GM10847 (cell line): ENCODE measurements around the gene YPEL5.

Source experiments
- POLR2A ChIP-seq: IDR thresholded peaks from 2 replicates; pipeline ENCODE4 v1.6.1; 2011; ENCODE audit not compliant: insufficient read length; ENCODE audit errors: extremely low read depth

YPEL5 gene

DNA sequence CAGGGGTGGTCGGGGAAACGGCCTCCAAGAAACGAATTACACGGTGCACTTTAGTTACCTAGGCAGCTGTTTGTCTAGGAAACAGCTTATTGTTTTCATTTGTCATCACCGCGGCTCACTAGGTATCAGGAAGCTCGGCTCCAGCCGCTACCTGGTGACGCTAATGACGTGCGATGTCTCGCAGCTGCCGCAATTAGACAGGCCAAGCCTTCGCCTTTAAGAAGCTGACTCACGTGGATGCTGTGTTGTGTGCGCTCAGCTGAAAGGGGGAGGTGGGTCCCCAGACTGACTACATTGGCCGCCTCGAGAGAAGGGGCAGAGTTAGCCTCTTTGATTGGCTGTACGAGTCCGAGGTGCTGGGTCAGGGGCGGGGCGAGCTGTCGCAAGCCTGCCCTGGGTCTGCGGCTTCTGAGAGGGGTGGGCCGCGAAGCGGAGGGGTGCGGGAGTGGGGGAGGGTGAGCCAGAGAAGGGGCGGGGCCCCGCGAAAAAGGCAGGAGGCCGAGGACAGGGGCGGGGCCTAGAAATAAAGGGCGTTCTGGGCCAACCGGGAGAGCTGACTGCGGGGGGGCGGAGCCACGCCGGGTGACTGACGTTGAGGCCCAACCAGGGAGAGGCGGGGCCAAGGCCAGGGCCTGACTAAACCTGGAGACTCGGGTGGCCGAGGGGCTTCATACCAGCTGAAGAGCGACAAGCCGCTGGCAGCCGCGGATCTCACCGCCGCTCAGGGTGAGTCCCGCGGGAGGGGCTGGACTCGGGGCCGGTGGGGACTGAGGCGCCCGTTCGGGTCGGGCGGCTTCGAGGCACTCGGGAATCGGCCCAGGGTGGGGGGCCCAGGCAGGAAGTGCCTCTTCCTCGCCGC lies at the start of gene YPEL5:
Gene YPEL5 (plus strand): TSS at position 671 of the 859 bp plus-strand sequence. CDS start 9,645 bp downstream, outside the sequence.
- TF ChIP-seq POLR2A: peak; percentile 27

DNA sequence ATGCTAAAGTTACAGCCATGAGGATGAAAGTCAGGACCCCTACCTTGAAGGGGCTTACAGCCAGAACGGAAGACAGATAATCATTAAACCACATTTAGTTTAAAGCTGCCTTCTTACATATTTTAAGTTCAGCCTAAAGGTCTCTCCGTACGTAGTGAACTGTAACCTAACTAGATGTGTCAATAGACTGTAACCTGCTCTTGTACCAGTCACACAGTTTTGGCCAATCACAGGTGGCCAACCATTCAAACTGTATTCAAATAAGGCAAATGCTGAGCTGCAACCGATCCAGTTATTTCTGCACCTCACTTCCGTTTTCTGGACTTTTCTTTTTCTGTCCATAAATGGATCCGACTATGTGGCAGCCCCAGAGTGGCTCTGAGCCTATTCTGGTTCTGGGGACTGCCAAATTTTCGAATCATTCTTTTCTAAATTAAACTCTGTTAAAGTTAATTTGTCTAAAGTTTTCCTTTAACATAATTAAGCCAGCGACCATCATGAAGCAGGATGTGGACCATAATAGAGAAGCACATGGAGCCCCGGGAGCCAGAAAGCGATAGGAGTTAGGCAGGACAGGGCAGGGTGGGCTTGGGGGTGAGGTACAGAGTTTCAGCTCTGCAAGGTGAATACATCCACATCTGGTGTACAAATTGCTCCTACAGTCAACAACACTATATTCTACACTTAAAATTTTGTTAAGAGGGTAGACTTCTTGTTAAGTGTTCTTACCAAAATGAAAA lies 48.4 kb upstream of the YPEL5 start:
- no peak for TF ChIP-seq POLR2A

DNA sequence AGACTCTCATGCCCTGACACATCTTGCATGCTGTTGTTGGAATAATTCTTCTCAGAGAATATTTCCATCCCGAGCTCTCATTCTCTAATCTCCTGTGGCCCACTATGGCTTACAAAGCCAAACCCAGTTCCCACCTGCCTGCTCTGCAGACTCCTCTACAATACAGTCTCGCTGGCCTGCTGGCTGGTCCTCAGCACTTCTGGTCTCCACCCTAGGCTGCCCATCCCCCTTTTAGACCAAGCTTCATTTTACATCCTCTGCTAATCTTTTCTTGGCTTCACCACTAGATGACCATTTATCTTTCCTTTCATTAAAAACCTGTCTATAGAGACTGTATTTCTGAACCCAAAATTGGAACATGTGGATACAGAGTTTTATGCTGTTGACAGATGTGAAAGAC lies 42.5 kb upstream of the YPEL5 start:
- TF ChIP-seq POLR2A: no peak

DNA sequence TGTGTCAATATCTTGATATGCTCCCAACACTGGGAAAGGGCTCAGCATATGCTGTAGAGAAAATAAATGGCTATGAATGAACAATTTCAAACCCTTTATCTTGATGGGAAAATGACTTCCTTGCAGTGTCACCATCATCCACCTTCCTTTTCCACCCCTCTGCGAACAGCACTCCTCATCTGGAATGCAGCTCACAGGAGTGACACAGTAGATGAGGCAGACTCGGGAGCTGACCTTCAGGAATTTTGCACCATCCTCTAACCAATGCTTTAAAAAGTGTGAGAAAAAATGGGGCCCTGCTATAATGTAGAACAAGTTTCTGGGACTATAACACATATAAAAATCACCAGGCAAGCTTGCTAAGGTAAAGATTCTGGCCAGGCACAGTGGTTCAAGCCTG lies 41.3 kb upstream of the YPEL5 start:
- TF ChIP-seq POLR2A: no peak

DNA sequence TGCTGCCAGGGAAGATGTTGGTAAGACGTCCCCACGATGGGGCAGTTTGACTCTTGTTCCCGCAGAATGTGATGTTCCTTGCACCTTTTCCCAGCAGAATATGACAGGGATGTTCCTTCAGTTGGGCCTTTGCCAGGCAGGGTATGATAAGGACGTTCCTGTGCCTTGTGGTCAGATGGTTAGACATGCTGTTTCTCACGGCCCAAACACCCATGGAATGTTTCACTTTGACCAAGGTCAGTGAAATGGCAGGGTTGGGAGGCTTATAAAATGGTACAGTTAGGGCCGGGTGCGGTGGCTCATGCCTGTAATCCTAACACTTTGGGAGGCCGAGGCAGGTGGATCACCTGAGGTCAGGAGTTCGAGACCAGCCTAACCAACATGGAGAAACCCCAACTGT lies 40.3 kb upstream of the YPEL5 start:
- no peak for TF ChIP-seq POLR2A

DNA sequence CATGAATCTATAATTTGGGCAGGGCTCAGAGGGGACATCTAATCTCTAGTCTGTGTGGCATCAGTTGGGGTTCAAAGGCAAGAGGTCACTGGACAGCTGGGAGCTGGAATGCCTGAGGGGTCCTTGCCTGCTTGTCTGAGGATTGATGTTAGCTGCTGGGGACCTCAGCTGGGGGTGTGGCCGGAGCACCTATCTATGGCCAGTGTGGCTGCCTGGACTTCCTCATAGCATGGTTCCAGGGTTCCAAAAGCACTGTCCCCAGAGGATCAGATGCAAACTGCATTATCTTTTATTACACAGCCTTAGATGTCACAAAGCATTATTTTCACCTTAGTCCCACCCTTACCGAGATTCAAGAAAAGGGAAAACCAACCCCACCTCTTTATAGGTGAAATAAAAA lies 38.6 kb upstream of the YPEL5 start:
- TF ChIP-seq POLR2A: no peak

DNA sequence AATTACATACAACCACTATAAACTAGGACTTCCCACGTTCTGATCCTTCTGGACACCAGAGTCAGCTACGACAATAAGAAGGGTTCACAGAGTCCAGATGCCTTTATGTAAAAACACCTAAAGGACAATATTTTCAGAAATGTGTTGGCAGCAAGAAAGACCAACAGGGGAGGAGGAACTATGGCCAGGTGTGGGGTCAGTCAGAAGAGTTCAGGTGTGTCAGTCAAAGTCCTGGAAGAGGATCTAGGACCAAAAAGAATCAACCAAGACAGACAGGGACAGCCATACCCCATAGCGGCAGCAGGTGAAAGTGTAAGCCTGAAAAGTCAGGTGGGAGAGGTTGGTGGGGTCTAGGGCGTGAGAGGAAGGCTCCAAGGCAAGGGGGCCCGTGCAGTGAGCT lies 38.0 kb upstream of the YPEL5 start:
- TF ChIP-seq POLR2A: no peak

DNA sequence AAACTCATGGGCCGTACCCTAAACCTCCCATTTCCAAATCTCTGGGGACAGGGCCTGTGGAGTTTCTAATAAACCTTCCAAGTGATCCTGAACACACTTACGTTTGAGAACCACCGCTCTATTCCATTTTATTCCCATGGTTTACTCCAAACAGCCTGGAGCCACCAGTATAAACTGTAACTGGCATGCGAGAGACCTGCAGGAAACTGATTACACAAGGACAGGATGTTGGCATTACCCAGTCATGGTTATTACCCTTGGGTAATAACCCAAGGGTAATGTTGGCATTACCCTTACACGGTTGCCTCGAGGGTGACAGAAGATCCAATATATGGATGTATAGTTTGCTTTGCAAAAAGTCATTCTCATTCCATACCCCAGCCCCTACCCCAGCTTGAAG lies 37.0 kb upstream of the YPEL5 start:
- TF ChIP-seq POLR2A: no peak

DNA sequence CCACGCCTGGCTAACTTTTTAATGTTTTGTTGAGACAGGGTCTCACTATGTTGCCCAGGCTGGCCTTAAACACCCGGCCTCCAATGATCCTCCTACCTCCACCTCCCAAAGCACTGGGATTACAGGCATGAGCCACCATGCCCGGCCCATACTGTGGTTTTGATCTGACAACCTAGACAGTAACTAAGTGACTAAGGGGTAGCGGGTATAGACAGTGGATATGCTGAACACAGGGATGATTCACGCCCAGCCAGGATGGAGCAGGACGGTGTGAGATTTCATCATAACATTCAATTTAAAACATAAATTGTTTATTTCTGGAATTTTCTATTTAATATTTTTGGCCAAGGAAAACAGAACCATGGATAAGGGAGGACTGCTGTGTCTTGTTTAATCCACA lies 36.0 kb upstream of the YPEL5 start:
- TF ChIP-seq POLR2A: no peak

DNA sequence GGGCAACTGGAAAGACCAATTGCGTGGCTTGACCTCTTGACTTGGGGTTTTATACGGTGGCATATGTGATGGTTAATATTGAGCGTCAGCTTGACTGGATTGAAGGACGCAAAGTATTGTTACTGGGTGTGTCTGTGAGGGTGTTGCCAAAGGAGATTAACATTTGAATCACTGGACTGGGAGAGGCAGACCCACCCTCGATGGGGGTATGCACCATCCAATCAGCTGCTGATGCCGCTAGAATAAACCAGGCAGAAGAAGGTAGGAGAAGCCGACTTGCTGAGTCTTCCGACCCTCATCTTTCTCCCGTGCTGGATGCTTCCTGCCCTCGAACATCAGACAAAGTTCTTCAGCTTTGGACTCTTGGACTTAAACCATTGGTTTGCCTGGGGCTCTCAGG lies 34.2 kb upstream of the YPEL5 start:
- no peak for TF ChIP-seq POLR2A

DNA sequence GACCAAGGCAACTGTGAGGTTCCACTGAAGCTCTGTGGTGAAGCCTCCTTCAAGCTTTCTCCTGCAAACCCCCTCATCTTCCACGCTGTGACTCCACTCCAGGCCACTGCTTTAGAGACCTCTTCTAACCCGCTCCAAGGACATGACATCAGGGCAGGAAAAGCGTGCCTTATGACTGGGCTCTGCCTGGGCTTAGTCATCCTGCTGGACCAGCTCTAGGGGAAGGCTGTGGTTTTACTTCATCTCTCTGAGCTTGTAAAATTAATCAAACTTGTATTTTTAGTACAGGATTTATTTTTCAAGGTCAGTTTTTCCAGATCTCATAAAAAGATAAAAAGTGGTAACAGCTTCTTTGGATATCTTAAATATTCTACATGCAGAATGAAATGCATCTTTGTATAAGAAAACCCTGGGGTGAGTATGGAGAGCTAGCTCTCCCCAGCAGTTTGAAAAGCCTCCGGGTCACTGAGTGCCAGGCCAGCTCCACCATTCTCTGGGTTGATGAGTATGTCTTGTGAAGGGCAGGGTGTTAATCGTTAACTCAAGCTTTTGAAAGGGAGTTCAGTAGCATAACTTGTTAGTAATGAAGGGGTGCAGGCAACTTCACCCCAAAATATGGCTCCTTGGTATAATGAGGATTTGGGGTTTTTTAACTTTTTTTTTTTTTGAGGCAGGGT lies 33.1 kb upstream of the YPEL5 start:
- no peak for TF ChIP-seq POLR2A

DNA sequence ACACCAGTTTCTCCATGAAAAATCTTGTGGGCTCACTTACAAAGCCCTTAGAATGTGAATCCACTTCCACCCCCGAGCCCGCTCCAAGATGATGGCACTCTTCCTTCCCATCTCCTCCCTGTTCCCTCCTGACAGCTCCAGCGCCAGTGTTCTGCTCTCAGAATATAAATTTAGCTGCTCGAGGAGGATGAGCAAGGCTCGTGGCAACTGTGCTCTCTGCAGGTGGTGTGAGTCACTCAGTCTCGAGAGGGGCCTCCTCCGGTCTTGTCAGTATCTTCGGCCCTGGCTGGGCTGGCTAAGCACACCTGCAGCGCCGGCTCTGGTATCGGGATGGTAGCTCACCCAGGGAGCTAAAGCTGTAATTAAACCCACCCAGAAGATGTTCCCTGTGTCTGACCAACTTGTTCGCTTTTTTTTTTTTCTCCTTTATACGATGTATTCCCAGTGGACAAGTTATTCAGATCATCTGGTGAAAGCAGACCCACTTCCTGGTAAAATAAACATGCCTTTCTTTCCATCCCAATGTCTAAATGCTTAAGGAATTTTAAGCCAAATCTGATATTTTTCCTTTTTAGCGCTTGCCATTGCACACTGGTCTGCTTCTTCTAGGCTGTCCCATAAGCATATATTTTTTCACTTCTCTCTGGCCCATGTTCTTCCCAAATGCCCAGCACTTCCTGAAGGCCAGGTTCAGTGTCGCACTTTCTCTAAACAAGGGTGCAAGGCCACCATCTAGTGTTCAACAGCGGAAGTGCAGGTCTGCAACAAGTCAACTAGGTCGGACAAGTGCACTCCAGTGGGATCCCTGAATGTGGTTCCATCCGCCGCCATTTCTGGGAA lies 31.4 kb upstream of the YPEL5 start:
- no peak for TF ChIP-seq POLR2A

DNA sequence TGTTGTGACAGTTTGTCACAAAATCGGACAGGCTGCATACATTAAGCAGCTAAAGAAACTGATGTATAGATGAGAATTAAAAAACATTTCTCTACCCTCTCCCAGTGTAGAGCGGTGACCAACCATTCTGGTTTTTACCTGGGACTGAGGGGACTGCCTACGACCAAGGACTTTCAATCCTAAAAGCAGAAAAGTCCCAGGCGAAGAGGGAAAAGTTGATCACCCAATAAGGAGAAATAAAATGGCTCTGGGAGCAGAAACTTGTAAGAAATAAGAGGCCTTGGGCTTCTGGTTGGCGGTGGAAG lies 30.9 kb upstream of the YPEL5 start:
- no peak for TF ChIP-seq POLR2A

DNA sequence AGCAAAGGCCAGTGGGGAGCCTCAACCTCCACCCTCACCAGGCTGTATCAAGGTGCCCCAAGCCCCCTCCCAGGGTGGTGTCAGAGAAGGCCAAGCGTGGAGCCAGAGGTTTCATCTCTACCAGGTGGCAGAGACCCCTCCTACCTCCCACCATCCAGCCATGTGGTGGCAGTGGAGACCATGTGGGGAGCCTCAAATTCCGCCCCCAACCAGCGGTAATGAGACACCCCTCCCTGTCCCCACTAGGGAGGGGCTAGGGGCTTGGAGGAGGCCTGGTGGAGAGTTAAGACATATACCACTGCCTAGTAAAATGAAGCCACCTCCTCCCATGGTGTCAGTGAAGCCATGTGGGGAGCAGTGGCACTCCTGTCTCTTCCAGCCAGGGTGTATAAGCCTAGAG lies 24.4 kb upstream of the YPEL5 start:
- no peak for TF ChIP-seq POLR2A

DNA sequence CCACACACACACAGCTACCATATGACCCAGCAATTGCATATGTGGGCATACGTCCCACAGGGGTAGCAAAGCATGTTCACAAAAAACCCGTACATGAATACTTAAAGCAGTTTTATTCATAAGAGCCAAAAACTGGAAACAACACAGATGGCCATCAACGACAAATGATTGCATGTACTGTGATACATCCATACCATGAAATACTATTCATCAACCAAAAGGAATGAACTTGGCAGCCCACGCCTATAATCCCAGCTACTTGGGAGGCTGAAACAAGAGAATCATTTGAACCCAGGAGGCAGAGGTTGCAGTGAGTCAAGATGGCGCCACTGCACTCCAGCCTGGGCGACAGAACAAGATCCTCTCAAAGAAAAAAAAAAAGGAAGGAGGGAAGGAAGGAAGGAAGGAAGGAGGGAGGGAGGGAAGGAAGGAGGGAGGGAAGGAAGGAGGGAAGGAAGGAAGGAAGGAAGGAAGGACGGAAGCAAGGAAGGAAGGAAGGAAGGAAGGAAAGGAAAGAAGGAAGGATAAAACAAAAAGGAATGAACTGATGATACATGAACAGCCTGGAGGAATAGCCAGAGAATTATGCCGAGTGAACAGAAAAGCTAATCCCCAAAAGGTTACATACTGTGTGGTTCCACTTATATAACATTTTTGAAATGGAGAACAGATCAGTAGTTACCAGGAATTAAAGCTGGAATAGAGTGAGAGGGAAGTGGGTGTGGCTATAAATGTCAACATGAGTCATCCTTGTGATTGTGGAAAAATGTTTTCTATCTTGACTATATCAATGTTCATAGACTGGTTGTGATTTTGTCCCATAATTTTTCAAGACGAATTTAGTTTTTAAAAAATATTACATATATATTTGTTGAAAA lies 19.6 kb upstream of the YPEL5 start:
- no peak for TF ChIP-seq POLR2A

DNA sequence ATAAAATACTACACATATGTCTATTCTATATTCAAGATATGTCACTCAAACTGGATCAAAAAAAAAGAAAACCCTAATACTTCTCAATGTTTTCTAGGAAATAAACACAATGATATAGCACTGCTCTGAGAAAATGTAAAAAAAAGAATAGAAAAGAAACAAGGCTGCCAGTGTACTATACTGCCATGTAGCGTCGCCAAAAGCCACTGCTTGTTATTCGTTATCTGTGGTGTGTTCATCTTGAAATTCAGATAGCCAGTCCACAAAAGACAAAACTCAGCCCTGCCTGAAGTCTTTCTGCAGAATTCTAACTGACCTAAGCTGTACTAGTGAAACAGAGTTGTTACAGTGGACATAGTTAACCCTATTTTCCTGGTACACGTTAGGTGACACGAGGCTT lies 12.2 kb upstream of the YPEL5 start:
- TF ChIP-seq POLR2A: no peak
